GM12878 (cell line): ENCODE results near the gene SKIL. TPM values are rescaled to one million over a fixed set of nuclear protein-coding genes. Genes with fewer than 3 reads are reported as not detected.

Experiments
- BMI1 ChIP-seq: fragments of 450-650 bp; IDR thresholded peaks from 2 replicates; pipeline ENCODE4 v1.6.1; 2016; ENCODE audit warnings: mild to moderate bottlenecking, moderate library complexity, borderline replicate concordance
- CREB1 ChIP-seq: IDR thresholded peaks from 2 replicates; pipeline ENCODE4 v1.6.1; 2012; ENCODE audit warnings: low read depth, mild to moderate bottlenecking, inconsistent platforms
- CREM ChIP-seq: IDR thresholded peaks from 2 replicates; pipeline ENCODE4 v1.6.1; 2014; ENCODE audit warnings: antibody characterized with exemption, low read depth
- FOXM1 ChIP-seq: IDR thresholded peaks from 2 replicates; pipeline ENCODE4 v1.6.1; 2012; ENCODE audit warnings: low read depth, mild to moderate bottlenecking, inconsistent platforms, low read length, moderate library complexity
- HDGF ChIP-seq: fragments of 450-650 bp; IDR thresholded peaks from 2 replicates; pipeline ENCODE4 v1.6.1; 2016; ENCODE audit warnings: antibody characterized with exemption
- KDM1A ChIP-seq: fragments of 200-600 bp; sonication (generic); IDR thresholded peaks from 2 replicates; pipeline ENCODE4 v1.6.1; 2016; ENCODE audit warnings: borderline replicate concordance
- MTA3 ChIP-seq: IDR thresholded peaks from 2 replicates; pipeline ENCODE4 v1.6.1; 2012; ENCODE audit warnings: low read length, inconsistent platforms, borderline replicate concordance
- NFIC ChIP-seq: IDR thresholded peaks from 2 replicates; pipeline ENCODE4 v1.6.1; 2012; ENCODE audit warnings: low read depth, mild to moderate bottlenecking, inconsistent platforms, low read length, moderate library complexity
- NR2F1 ChIP-seq: fragments of 450-650 bp; conservative IDR thresholded peaks from 2 replicates; pipeline ENCODE4 v1.6.1; 2017; ENCODE audit warnings: mild to moderate bottlenecking
- PBX3 ChIP-seq: IDR thresholded peaks from 2 replicates; pipeline ENCODE4 v1.6.1; 2011; ENCODE audit warnings: mild to moderate bottlenecking, low read depth, low read length, moderate library complexity; ENCODE audit not compliant: insufficient replicate concordance
- POLR2A ChIP-seq: IDR thresholded peaks from 2 replicates; pipeline ENCODE4 v1.6.1; 2011; ENCODE audit warnings: low read depth, mild to moderate bottlenecking, low read length
- POU2F2 ChIP-seq: IDR thresholded peaks from 3 replicates; pipeline ENCODE4 v1.6.1; 2011; ENCODE audit warnings: low read depth, mild to moderate bottlenecking, low read length, borderline replicate concordance
- RUNX3 ChIP-seq: IDR thresholded peaks from 2 replicates; pipeline ENCODE4 v1.6.1; 2012; ENCODE audit warnings: low read length, inconsistent platforms
- SREBF1 ChIP-seq: IDR thresholded peaks from 2 replicates; pipeline ENCODE4 v1.6.1; 2012; ENCODE audit warnings: mild to moderate bottlenecking, low read length
- TCF3 ChIP-seq: IDR thresholded peaks from 2 replicates; pipeline ENCODE4 v1.6.1; 2012; ENCODE audit warnings: low read depth, mild to moderate bottlenecking, low read length, borderline replicate concordance; ENCODE audit not compliant: insufficient read depth
- polyA plus RNA-seq, 11 experiments: library from polyadenylated mRNA; depleted of rRNA in 4 of 11; unstranded in 6 of 11; stranded (reverse) in 5 of 11; fragments of >200 nt; fragmentation: Nextera tagmentation in 4 of 11; fragmentation: Illumina TruSeq in 1 of 11; extraction: Ambion mirVana in 4 of 11; extraction: Trizol in 1 of 11; gene quantifications; 1 replicate in 1 of 11; 2 replicates in 10 of 11; pipeline versions ENCODE4 v1.2.1 to v1.2.3, GENCODE V29; 2011 to 2016; ENCODE audit warnings: inconsistent platforms in 2 of 11, missing spikeins in 2 of 11, low read depth in 1 of 11
- total RNA-seq, 4 experiments: library from RNA; depleted of rRNA in 3 of 4; stranded (reverse); fragments of >200 nt in 3 of 4; fragmentation: Illumina TruSeq in 1 of 4; extraction: Trizol in 1 of 4; gene quantifications; 2 replicates each; pipeline versions ENCODE4 v1.2.1 to v1.2.3, GENCODE V29; 2013 to 2021
- TF ChIP-seq, protein P1 (sequence below): IDR thresholded peaks from 2 replicates; pipeline ENCODE4 v1.6.1; 2012; ENCODE audit warnings: low read length, inconsistent platforms
- TF ChIP-seq, protein P2 (sequence below): fragments of 450-650 bp; formaldehyde crosslinking; IDR thresholded peaks from 2 replicates; pipeline ENCODE4 v1.4.0; 2022; ENCODE audit warnings: mild to moderate bottlenecking, moderate library complexity

Gene SKIL
- total and polyA plus RNA-seq, 10 of the 15 experiments (the other 5 are each of a cell fraction or from before 2014, with no cell fraction given), result 2.7 to 14.8 (median 6.7) TPM

DNA sequence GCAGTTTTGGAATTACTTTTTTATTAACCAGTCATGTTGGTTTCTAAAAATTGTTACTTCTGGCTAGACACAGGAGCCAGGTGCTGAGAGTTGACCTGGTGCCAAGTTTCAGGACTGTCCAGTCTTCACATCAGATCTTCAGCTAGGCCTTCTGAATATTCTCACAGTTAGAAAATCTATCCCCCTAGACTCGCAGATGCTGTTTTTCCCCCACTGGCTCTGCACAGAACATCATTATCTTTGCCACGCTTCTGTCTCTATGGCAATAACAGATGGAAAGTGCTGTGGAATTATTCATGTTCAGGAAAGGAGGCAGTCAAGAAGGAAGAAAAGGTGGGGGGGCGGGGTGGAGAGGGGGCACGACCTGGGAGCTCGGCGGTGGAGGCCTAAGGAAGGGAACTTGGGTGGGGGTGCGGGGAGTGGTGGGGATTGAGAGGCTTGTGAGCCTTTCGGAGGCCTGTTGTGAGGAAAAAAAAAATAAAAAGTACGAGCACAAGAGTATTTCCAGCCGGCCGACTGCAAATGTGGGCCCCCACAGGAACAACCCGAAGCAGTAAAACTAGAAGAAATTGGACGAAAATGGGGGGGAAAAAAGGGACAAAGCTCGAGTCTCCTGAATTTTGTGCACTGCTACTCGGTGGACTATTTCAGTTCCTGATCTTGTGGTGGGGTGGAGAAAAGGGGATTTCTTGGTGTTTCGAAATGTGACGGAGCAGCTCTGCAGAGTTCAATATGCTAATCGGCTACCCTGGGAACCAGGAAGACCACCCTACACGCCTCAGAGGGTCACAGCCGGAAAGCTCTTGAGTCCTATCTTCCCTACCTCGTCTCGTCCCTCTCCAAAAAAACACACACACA, 1.5 kb upstream of the SKIL start (continued):
- TF ChIP-seq TCF3 (0 out of 2 replicates have a peak, but pooled peaks have one; percentile 20), FOXM1 (peak; percentile 61), RUNX3 (peak; percentile 94), CREM (peak; percentile 48; the same call in 1 of the 2 replicates), POLR2A (0 out of 2 replicates have a peak, but pooled peaks have one; percentile 10), POU2F2 (peak; percentile 93; the same call in 2 of the 3 replicates), PBX3 (no peak), SREBF1 (no peak; the same call in 1 of the 2 replicates), CREB1 (peak; percentile 39; the same call in 1 of the 2 replicates), NR2F1 (0 out of 2 replicates have a peak, but pooled peaks have one; percentile 9), KDM1A (no peak), HDGF (0 out of 2 replicates have a peak, but pooled peaks have one; percentile 60), NFIC (peak; percentile 66), MTA3 (no peak), BMI1 (0 out of 2 replicates have a peak, but pooled peaks have one; percentile 30)
- TF ChIP-seq, protein P1, sequence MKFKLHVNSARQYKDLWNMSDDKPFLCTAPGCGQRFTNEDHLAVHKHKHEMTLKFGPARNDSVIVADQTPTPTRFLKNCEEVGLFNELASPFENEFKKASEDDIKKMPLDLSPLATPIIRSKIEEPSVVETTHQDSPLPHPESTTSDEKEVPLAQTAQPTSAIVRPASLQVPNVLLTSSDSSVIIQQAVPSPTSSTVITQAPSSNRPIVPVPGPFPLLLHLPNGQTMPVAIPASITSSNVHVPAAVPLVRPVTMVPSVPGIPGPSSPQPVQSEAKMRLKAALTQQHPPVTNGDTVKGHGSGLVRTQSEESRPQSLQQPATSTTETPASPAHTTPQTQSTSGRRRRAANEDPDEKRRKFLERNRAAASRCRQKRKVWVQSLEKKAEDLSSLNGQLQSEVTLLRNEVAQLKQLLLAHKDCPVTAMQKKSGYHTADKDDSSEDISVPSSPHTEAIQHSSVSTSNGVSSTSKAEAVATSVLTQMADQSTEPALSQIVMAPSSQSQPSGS, result peak; percentile 67
- TF ChIP-seq, protein P2, sequence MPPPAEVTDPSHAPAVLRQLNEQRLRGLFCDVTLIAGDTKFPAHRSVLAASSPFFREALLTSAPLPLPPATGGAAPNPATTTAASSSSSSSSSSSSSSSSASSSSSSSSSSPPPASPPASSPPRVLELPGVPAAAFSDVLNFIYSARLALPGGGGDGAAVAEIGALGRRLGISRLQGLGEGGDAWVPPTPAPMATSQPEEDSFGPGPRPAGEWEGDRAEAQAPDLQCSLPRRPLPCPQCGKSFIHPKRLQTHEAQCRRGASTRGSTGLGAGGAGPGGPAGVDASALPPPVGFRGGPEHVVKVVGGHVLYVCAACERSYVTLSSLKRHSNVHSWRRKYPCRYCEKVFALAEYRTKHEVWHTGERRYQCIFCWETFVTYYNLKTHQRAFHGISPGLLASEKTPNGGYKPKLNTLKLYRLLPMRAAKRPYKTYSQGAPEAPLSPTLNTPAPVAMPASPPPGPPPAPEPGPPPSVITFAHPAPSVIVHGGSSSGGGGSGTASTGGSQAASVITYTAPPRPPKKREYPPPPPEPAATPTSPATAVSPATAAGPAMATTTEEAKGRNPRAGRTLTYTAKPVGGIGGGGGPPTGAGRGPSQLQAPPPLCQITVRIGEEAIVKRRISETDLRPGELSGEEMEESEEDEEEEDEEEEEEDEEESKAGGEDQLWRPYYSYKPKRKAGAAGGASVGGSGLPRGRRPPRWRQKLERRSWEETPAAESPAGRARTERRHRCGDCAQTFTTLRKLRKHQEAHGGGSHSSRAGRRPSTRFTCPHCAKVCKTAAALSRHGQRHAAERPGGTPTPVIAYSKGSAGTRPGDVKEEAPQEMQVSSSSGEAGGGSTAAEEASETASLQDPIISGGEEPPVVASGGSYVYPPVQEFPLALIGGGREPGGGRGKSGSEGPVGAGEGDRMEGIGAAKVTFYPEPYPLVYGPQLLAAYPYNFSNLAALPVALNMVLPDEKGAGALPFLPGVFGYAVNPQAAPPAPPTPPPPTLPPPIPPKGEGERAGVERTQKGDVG (CRISPR knock-in tag), result no peak
- TF ChIP-seq, all 136 proteins: peak for 37
